ENCODE measurements around the gene LYL1. TPM values are rescaled to one million over a fixed set of nuclear protein-coding genes. Genes with fewer than 3 reads are reported as not detected.

LYL1 gene
- total and polyA plus RNA-seq, 2 of the 13 experiments (the other 11 are each of a cell fraction or from before 2014, with no cell fraction given) = 0.75 to 0.92 TPM

Other genes starting within 250 kb of the LYL1 start
- gene DNASE2, start 221.4 kb downstream of the LYL1 start, total RNA-seq (2016; rRNA removed; fragmentation: Illumina TruSeq; extraction: Trizol) = 3.4 and 7.5 TPM in 2 replicates
- 16.2 and 19.0 TPM in 2 replicates for gene DNASE2, start 221.4 kb downstream of the LYL1 start, polyA plus RNA-seq (2011; rRNA removed)
- gene KLF1, start 215.7 kb downstream of the LYL1 start, total RNA-seq (2016; rRNA removed; fragmentation: Illumina TruSeq; extraction: Trizol) = not detected in 2 replicates
- gene KLF1, start 215.7 kb downstream of the LYL1 start, polyA plus RNA-seq (2011; rRNA removed) = not detected in 2 replicates
- 35.0 and 38.0 TPM in 2 replicates for gene GCDH, start 211.7 kb downstream of the LYL1 start, total RNA-seq (2016; rRNA removed; fragmentation: Illumina TruSeq; extraction: Trizol)
- 15.1 and 16.4 TPM in 2 replicates for gene GCDH, start 211.7 kb downstream of the LYL1 start, polyA plus RNA-seq (2011; rRNA removed)
- 0.09 TPM in 1 of 2 replicates, not detected in the other for gene SYCE2, start 183.6 kb downstream of the LYL1 start, total RNA-seq (2016; rRNA removed; fragmentation: Illumina TruSeq; extraction: Trizol)
- gene SYCE2, start 183.6 kb downstream of the LYL1 start, polyA plus RNA-seq (2011; rRNA removed) = 0.25 and 0.40 TPM in 2 replicates
- 68.0 and 72.0 TPM in 2 replicates for gene FARSA, start 169.1 kb downstream of the LYL1 start, total RNA-seq (2016; rRNA removed; fragmentation: Illumina TruSeq; extraction: Trizol)
- 25.9 and 37.0 TPM in 2 replicates for gene FARSA, start 169.1 kb downstream of the LYL1 start, polyA plus RNA-seq (2011; rRNA removed)
- 420 and 898 TPM in 2 replicates for gene CALR, start 164.2 kb downstream of the LYL1 start, total RNA-seq (2016; rRNA removed; fragmentation: Illumina TruSeq; extraction: Trizol)
- gene CALR, start 164.2 kb downstream of the LYL1 start, polyA plus RNA-seq (2011; rRNA removed) = 842 and 934 TPM in 2 replicates
- gene RAD23A, start 157.0 kb downstream of the LYL1 start, total RNA-seq (2016; rRNA removed; fragmentation: Illumina TruSeq; extraction: Trizol) = 34.6 and 42.5 TPM in 2 replicates
- gene RAD23A, start 157.0 kb downstream of the LYL1 start, polyA plus RNA-seq (2011; rRNA removed) = 50.3 and 54.2 TPM in 2 replicates
- 24.6 and 37.4 TPM in 2 replicates for gene GADD45GIP1, start 145.6 kb downstream of the LYL1 start, total RNA-seq (2016; rRNA removed; fragmentation: Illumina TruSeq; extraction: Trizol)
- 30.7 and 31.9 TPM in 2 replicates for gene GADD45GIP1, start 145.6 kb downstream of the LYL1 start, polyA plus RNA-seq (2011; rRNA removed)
- gene DAND5, start 133.3 kb downstream of the LYL1 start, total RNA-seq (2016; rRNA removed; fragmentation: Illumina TruSeq; extraction: Trizol) = not detected in 2 replicates
- 0.04 TPM in 1 of 2 replicates, not detected in the other for gene DAND5, start 133.3 kb downstream of the LYL1 start, polyA plus RNA-seq (2011; rRNA removed)
- 5.4 and 5.6 TPM in 2 replicates for gene NFIX, start 107.4 kb downstream of the LYL1 start, total RNA-seq (2016; rRNA removed; fragmentation: Illumina TruSeq; extraction: Trizol)
- 3.0 and 3.4 TPM in 2 replicates for gene NFIX, start 107.4 kb downstream of the LYL1 start, polyA plus RNA-seq (2011; rRNA removed)
- 27.9 and 44.1 TPM in 2 replicates for gene TRMT1, start 13.9 kb upstream of the LYL1 start, total RNA-seq (2016; rRNA removed; fragmentation: Illumina TruSeq; extraction: Trizol)
- gene TRMT1, start 13.9 kb upstream of the LYL1 start, polyA plus RNA-seq (2011; rRNA removed) = 35.5 and 42.9 TPM in 2 replicates
- gene NACC1, start 15.4 kb upstream of the LYL1 start, total RNA-seq (2016; rRNA removed; fragmentation: Illumina TruSeq; extraction: Trizol) = 31.8 and 46.7 TPM in 2 replicates
- 42.3 and 55.2 TPM in 2 replicates for gene NACC1, start 15.4 kb upstream of the LYL1 start, polyA plus RNA-seq (2011; rRNA removed)
- 36.8 and 47.9 TPM in 2 replicates for gene STX10, start 47.5 kb upstream of the LYL1 start, total RNA-seq (2016; rRNA removed; fragmentation: Illumina TruSeq; extraction: Trizol)
- gene STX10, start 47.5 kb upstream of the LYL1 start, polyA plus RNA-seq (2011; rRNA removed) = 66.4 and 85.5 TPM in 2 replicates
- gene IER2, start 47.6 kb upstream of the LYL1 start, total RNA-seq (2016; rRNA removed; fragmentation: Illumina TruSeq; extraction: Trizol) = 10.0 and 14.3 TPM in 2 replicates
- gene IER2, start 47.6 kb upstream of the LYL1 start, polyA plus RNA-seq (2011; rRNA removed) = 10.1 and 12.9 TPM in 2 replicates